Neural progenitor cell (in vitro differentiated cells): ENCODE results near the gene CFAP70. TPM values are rescaled to one million over a fixed set of nuclear protein-coding genes. Genes with fewer than 3 reads are reported as not detected.

Experiments
- DNase-seq: peaks from one replicate; pipeline ENCODE4 v3.0.0-alpha.2; 2016; ENCODE audit warnings: low spot score
- H2AFZ ChIP-seq: fragments of 200-600 bp; sonication (generic); replicated peaks from 2 replicates; pipeline ENCODE4 v1.6.1; 2016; ENCODE audit warnings: antibody characterized with exemption
- H3F3A ChIP-seq: fragments of 200-600 bp; sonication (generic); 2 replicates; pipeline ENCODE4 v1.6.1; 2016; ENCODE audit warnings: antibody characterized with exemption, low read depth
- H3K27ac ChIP-seq: fragments of 200-600 bp; sonication (generic); 2 replicates; pipeline ENCODE4 v1.5.1; 2016; ENCODE audit warnings: mild to moderate bottlenecking
- H3K27me3 ChIP-seq: fragments of 200-600 bp; sonication (generic); 2 replicates; pipeline ENCODE4 v1.6.1; 2016; ENCODE audit warnings: mild to moderate bottlenecking, moderate library complexity
- H3K36me3 ChIP-seq: fragments of 200-600 bp; sonication (generic); 2 replicates; pipeline ENCODE4 v1.5.1; 2016
- H3K4me1 ChIP-seq: fragments of 200-600 bp; sonication (generic); 2 replicates; pipeline ENCODE4 v1.6.1; 2016; ENCODE audit warnings: mixed run types
- H3K4me2 ChIP-seq: fragments of 200-600 bp; sonication (generic); 2 replicates; pipeline ENCODE4 v1.6.1; 2016
- H3K4me3 ChIP-seq: fragments of 200-600 bp; sonication (generic); 2 replicates; pipeline ENCODE4 v1.5.1; 2016
- H3K79me2 ChIP-seq: fragments of 200-600 bp; sonication (generic); 2 replicates; pipeline ENCODE4 v1.6.1; 2016; ENCODE audit warnings: low read depth
- H3K9ac ChIP-seq: fragments of 200-600 bp; sonication (generic); 2 replicates; pipeline ENCODE4 v1.6.1; 2016
- H3K9me3 ChIP-seq: fragments of 200-600 bp; sonication (generic); 2 replicates; pipeline ENCODE4 v1.5.1; 2016; ENCODE audit warnings: low read depth
- H4K20me1 ChIP-seq: fragments of 200-600 bp; sonication (generic); 2 replicates; pipeline ENCODE4 v1.6.1; 2016; ENCODE audit warnings: low read depth
- H3K27ac Mint-ChIP-seq: 3 replicates; pipeline ENCODE4 v1.8.0; 2021; ENCODE audit warnings: mixed read lengths
- H3K27me3 Mint-ChIP-seq: 2 replicates; pipeline ENCODE4 v1.8.0; 2022; ENCODE audit warnings: low read depth, mild to moderate bottlenecking, inconsistent platforms, moderate library complexity, mixed read lengths; ENCODE audit not compliant: insufficient read depth
- H3K36me3 Mint-ChIP-seq: 3 replicates; pipeline ENCODE4 v1.8.0; 2021; ENCODE audit warnings: mixed read lengths
- H3K4me1 Mint-ChIP-seq: 3 replicates; pipeline ENCODE4 v1.8.0; 2021; ENCODE audit warnings: mixed read lengths
- H3K4me3 Mint-ChIP-seq: 3 replicates; pipeline ENCODE4 v1.8.0; 2021; ENCODE audit warnings: mild to moderate bottlenecking, moderate library complexity, mixed read lengths
- H3K9me3 Mint-ChIP-seq: 3 replicates; pipeline ENCODE4 v1.8.0; 2020; ENCODE audit warnings: mixed read lengths
- EZH2 ChIP-seq: fragments of 200-600 bp; sonication (generic); IDR thresholded peaks from 2 replicates; pipeline ENCODE4 v1.6.1; 2017; ENCODE audit warnings: antibody characterized with exemption, mild to moderate bottlenecking, moderate library complexity
- EZH2phosphoT487 ChIP-seq: fragments of 200-600 bp; sonication (generic); IDR thresholded peaks from 2 replicates; pipeline ENCODE4 v1.6.1; 2017; ENCODE audit warnings: antibody characterized with exemption
- total RNA-seq: library from RNA; depleted of rRNA; stranded (reverse); fragments of >200 nt; gene quantifications from 2 replicates; pipeline ENCODE4 v1.2.3, GENCODE V29; 2015; ENCODE audit warnings: low replicate concordance
- TF ChIP-seq, protein P1 (sequence below): fragments of 200-600 bp; sonication (generic); IDR thresholded peaks from 2 replicates; pipeline ENCODE4 v1.5.1; 2017; ENCODE audit warnings: antibody characterized with exemption, mild to moderate bottlenecking

Gene CFAP70
- total RNA-seq, 1 donor from 2014 or later: 1.7 TPM

DNA sequence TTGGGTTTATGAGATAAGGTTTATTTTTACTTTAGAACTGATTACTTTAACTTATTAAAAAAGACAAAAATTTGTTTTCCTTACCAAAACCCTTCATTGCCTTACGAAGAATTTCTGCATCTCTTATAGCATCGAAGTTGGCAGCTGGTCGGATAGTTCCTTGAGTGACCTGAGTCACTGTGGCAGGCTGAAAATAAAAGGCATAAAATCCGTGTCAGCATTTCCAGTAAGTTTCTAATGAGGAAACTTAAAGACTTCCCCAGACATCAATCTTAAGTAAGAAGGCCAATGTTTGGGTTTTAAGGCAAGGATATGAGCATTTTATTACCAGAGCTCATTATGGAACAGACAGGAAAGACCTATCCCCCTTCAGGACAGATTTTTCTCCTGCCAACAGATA lies 29.6 kb upstream of the CFAP70 start:
- H3K4me1 Mint-ChIP-seq: no peaks in the 10 kb centered on the region
- TF ChIP-seq EZH2 (no peak), EZH2phosphoT487 (no peak)
- TF ChIP-seq, protein P1, sequence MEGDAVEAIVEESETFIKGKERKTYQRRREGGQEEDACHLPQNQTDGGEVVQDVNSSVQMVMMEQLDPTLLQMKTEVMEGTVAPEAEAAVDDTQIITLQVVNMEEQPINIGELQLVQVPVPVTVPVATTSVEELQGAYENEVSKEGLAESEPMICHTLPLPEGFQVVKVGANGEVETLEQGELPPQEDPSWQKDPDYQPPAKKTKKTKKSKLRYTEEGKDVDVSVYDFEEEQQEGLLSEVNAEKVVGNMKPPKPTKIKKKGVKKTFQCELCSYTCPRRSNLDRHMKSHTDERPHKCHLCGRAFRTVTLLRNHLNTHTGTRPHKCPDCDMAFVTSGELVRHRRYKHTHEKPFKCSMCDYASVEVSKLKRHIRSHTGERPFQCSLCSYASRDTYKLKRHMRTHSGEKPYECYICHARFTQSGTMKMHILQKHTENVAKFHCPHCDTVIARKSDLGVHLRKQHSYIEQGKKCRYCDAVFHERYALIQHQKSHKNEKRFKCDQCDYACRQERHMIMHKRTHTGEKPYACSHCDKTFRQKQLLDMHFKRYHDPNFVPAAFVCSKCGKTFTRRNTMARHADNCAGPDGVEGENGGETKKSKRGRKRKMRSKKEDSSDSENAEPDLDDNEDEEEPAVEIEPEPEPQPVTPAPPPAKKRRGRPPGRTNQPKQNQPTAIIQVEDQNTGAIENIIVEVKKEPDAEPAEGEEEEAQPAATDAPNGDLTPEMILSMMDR: no peak
- Histone ChIP-seq H3K4me1 (no peaks in the 10 kb centered on the region), H4K20me1 (no peaks in the 10 kb centered on the region), H3K27me3 (no peaks in the 10 kb centered on the region), H3K79me2 (no peaks in the 10 kb centered on the region), H3K9ac (no peak overlapping the region), H3K27ac (no peak overlapping the region), H3K4me2 (no peak overlapping the region), H3K36me3 (no peaks in the 10 kb centered on the region), H3F3A (no peaks in the 10 kb centered on the region), H2AFZ (no peak overlapping the region), H3K9me3 (no peaks in the 10 kb centered on the region), H3K4me3 (no peak overlapping the region)
- H3K27ac Mint-ChIP-seq: no peak overlapping the region
- peaks cover 2% of the 10 kb centered on the region for H3K9me3 Mint-ChIP-seq
- H3K36me3 Mint-ChIP-seq: peaks cover 14% of the 10 kb centered on the region
- DNase-seq: no peak
- H3K27me3 Mint-ChIP-seq: no peaks in the 10 kb centered on the region
- H3K4me3 Mint-ChIP-seq: no peak overlapping the region

DNA sequence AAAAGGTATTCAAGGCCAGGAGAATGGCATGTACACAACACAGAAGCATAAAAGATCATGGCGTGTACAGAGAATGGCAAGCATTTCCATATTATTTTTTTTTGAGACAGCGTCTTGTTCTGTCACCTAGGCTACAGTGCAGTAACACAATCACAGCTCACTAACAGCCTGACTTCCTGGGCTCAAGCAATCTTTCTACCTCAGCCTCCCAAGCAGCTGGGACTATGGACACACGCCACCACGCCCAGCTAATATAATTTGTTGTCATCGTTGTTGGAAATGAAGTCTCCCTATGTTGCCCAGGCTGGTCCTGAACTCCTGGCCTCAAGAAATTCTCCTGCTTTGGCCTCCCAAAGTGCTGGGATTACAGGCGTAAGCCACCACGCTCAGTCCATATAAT lies 27.9 kb upstream of the CFAP70 start:
- H3K4me2 ChIP-seq: no peak overlapping the region
- TF ChIP-seq EZH2phosphoT487: no peak
- no peak for TF ChIP-seq EZH2
- TF ChIP-seq, protein P1: no peak
- H3K9me3 ChIP-seq: no peaks in the 10 kb centered on the region
- H3K36me3 ChIP-seq: no peaks in the 10 kb centered on the region
- H3K4me1 ChIP-seq: no peaks in the 10 kb centered on the region
- peaks cover 14% of the 10 kb centered on the region for H3K36me3 Mint-ChIP-seq
- H3K27ac ChIP-seq: no peak overlapping the region
- no peaks in the 10 kb centered on the region for H4K20me1 ChIP-seq
- no peaks in the 10 kb centered on the region for H3F3A ChIP-seq
- H3K4me1 Mint-ChIP-seq: no peaks in the 10 kb centered on the region
- no peak overlapping the region for H3K27ac Mint-ChIP-seq
- H3K27me3 ChIP-seq: no peaks in the 10 kb centered on the region
- no peaks in the 10 kb centered on the region for H3K27me3 Mint-ChIP-seq
- no peak for DNase-seq
- H3K9ac ChIP-seq: no peak overlapping the region
- no peak overlapping the region for H3K4me3 Mint-ChIP-seq
- no peaks in the 10 kb centered on the region for H3K9me3 Mint-ChIP-seq
- H3K4me3 ChIP-seq: no peak overlapping the region
- no peaks in the 10 kb centered on the region for H3K79me2 ChIP-seq
- no peak overlapping the region for H2AFZ ChIP-seq

DNA sequence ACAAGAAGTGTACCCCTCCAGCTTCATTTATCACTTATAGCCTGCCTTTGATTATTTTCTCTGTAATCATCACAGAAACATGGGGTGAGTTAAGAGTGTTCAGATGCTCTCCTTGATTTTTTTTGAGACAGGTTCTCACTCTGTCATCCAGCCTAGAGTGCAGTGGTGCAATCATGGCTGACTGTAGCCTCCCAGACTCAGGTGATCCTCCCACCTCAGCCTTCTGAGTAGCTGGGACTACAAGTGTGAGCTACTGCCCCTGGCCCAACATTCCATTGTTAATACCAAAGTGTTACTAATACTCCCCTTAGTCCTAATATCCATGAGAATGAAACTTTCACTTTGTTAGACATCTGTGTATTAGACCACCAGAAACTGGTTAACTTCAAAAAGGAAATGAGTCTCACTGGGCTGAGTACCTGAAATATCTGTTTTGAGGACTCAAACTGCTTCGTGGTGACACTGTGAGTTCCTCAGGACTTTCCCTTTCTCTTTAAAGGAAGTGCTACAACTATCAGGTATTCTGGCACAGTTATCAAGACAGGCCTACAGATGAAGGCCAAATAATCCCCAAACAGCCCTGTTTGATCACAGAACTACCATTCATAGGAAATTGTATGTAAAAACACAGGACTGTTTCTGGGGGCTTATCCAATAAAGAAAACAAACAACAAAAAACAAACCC lies 20.5 kb upstream of the CFAP70 start:
- H3K4me3 Mint-ChIP-seq: no peak overlapping the region
- Histone ChIP-seq H3K4me3 (no peak overlapping the region), H3F3A (peaks cover 4% of the 10 kb centered on the region), H4K20me1 (no peaks in the 10 kb centered on the region), H3K79me2 (no peaks in the 10 kb centered on the region), H3K4me1 (no peaks in the 10 kb centered on the region), H3K27me3 (no peaks in the 10 kb centered on the region), H3K9ac (no peak overlapping the region), H3K9me3 (no peaks in the 10 kb centered on the region), H3K36me3 (no peaks in the 10 kb centered on the region), H2AFZ (no peak overlapping the region), H3K27ac (no peak overlapping the region), H3K4me2 (no peak overlapping the region)
- H3K27me3 Mint-ChIP-seq: no peaks in the 10 kb centered on the region
- no peaks in the 10 kb centered on the region for H3K9me3 Mint-ChIP-seq
- H3K36me3 Mint-ChIP-seq: peaks cover 17% of the 10 kb centered on the region
- H3K27ac Mint-ChIP-seq: no peak overlapping the region
- no peaks in the 10 kb centered on the region for H3K4me1 Mint-ChIP-seq
- TF ChIP-seq, protein P1: no peak
- TF ChIP-seq EZH2 (no peak), EZH2phosphoT487 (no peak)
- DNase-seq: no peak
